ENCODE results near the gene SYNGAP1. TPM values are rescaled to one million over a fixed set of nuclear protein-coding genes. Genes with fewer than 3 reads are reported as not detected.

SYNGAP1 gene
- total RNA-seq, 1 donor from 2014 or later: 36.1 TPM

DNA sequence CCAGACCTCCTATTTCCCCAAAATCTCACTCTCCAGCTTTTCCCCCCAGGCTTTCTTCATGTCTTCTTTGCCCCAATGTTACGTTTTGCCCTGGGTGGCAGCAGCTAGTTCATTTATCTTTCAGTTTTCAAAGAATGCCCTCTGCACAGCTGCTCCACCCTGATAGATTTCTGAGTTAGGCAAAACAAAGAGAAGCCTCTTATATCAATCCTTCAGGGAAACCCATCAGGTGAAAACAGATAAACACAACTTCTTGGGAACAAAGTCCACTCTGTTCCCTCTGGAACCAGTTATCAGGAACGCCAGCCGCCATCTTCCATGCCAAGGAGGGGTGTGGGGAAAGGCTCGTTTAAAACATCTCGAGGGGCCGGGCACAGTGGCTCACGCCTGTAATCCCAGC lies 68.5 kb downstream of the SYNGAP1 start:
- Histone ChIP-seq H3K9ac (ENCODE audit: low read length) (no peak overlapping the region), H3K27me3 (ENCODE audit: insufficient read depth, low read length) (peaks cover 3% of the 10 kb centered on the region), H3K4me3 (ENCODE audit: insufficient read depth, low read depth, low read length) (no peak overlapping the region), H3K4me1 (ENCODE audit: insufficient read depth, low read length) (no peaks in the 10 kb centered on the region), H3K9me3 (ENCODE audit: insufficient read depth, low read depth, low read length) (no peaks in the 10 kb centered on the region), H2AFZ (ENCODE audit: low read depth, low read length) (no peak overlapping the region), H4K20me1 (ENCODE audit: insufficient read depth, low read length) (no peaks in the 10 kb centered on the region), H3K79me2 (ENCODE audit: insufficient read depth, low read length) (no peaks in the 10 kb centered on the region), H3K4me2 (ENCODE audit: low read length) (no peak overlapping the region), H3K27ac (ENCODE audit: low read depth, low read length) (no peak overlapping the region), H3K36me3 (ENCODE audit: insufficient read depth, low read length) (no peaks in the 10 kb centered on the region)
- H3K27me3 Mint-ChIP-seq (ENCODE audit: low read depth, unreplicated experiment): peaks cover 4% of the 10 kb centered on the region
- no peak for DNase-seq (ENCODE audit: low read depth)
- H3K27ac Mint-ChIP-seq (ENCODE audit: unreplicated experiment): no peak overlapping the region
- no peaks in the 10 kb centered on the region for H3K9me3 Mint-ChIP-seq (ENCODE audit: unreplicated experiment)
- no peak overlapping the region for H3K4me3 Mint-ChIP-seq (ENCODE audit: unreplicated experiment)
- H3K36me3 Mint-ChIP-seq (ENCODE audit: low read depth, unreplicated experiment): peaks cover 1% of the 10 kb centered on the region
- TF ChIP-seq, protein P1, sequence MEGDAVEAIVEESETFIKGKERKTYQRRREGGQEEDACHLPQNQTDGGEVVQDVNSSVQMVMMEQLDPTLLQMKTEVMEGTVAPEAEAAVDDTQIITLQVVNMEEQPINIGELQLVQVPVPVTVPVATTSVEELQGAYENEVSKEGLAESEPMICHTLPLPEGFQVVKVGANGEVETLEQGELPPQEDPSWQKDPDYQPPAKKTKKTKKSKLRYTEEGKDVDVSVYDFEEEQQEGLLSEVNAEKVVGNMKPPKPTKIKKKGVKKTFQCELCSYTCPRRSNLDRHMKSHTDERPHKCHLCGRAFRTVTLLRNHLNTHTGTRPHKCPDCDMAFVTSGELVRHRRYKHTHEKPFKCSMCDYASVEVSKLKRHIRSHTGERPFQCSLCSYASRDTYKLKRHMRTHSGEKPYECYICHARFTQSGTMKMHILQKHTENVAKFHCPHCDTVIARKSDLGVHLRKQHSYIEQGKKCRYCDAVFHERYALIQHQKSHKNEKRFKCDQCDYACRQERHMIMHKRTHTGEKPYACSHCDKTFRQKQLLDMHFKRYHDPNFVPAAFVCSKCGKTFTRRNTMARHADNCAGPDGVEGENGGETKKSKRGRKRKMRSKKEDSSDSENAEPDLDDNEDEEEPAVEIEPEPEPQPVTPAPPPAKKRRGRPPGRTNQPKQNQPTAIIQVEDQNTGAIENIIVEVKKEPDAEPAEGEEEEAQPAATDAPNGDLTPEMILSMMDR (IDR thresholded peaks at IDR 0.05; ENCODE audit: insufficient read depth, low read depth, low read length): no peak
- TF ChIP-seq EZH2 (IDR thresholded peaks at IDR 0.05; ENCODE audit: insufficient read depth, low read length): no peak
- no peak for FAIRE-seq
- no peaks in the 10 kb centered on the region for H3K4me1 Mint-ChIP-seq (ENCODE audit: low read depth, unreplicated experiment)

DNA sequence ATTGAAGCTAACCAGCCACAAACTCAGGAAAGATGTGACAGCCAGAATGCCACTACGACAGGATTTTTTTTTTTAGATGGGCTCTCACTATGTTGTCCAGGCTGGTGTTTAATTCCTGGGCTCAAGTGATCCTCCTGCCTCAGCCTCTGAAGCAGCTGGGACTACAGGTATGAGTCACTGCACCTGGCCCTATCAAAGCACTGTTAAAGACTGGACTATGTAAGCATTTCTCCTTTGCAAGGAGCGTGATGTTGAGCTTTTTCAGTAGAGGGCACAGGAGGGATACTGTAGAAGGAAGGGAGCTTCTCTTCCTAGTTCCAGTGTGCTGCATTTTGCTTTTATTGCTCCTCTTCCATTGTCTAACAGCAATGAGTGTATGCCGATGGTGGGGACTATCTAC lies 70.3 kb downstream of the SYNGAP1 start:
- Mint-ChIP-seq H3K4me1 (ENCODE audit: low read depth, unreplicated experiment) (no peaks in the 10 kb centered on the region), H3K27ac (ENCODE audit: unreplicated experiment) (no peak overlapping the region), H3K4me3 (ENCODE audit: unreplicated experiment) (no peak overlapping the region), H3K36me3 (ENCODE audit: low read depth, unreplicated experiment) (peaks cover 1% of the 10 kb centered on the region), H3K9me3 (ENCODE audit: unreplicated experiment) (no peaks in the 10 kb centered on the region), H3K27me3 (ENCODE audit: low read depth, unreplicated experiment) (peaks cover 4% of the 10 kb centered on the region)
- no peak overlapping the region for H3K4me2 ChIP-seq (ENCODE audit: low read length)
- no peaks in the 10 kb centered on the region for H3K79me2 ChIP-seq (ENCODE audit: insufficient read depth, low read length)
- no peaks in the 10 kb centered on the region for H4K20me1 ChIP-seq (ENCODE audit: insufficient read depth, low read length)
- H3K9me3 ChIP-seq (ENCODE audit: insufficient read depth, low read depth, low read length): no peaks in the 10 kb centered on the region
- no peak overlapping the region for H2AFZ ChIP-seq (ENCODE audit: low read depth, low read length)
- no peaks in the 10 kb centered on the region for H3K36me3 ChIP-seq (ENCODE audit: insufficient read depth, low read length)
- no peak overlapping the region for H3K27ac ChIP-seq (ENCODE audit: low read depth, low read length)
- DNase-seq (ENCODE audit: low read depth): no peak
- peaks cover 3% of the 10 kb centered on the region for H3K27me3 ChIP-seq (ENCODE audit: insufficient read depth, low read length)
- no peaks in the 10 kb centered on the region for H3K4me1 ChIP-seq (ENCODE audit: insufficient read depth, low read length)
- no peak overlapping the region for H3K4me3 ChIP-seq (ENCODE audit: insufficient read depth, low read depth, low read length)
- no peak overlapping the region for H3K9ac ChIP-seq (ENCODE audit: low read length)
- FAIRE-seq: no peak
- TF ChIP-seq, protein P1 (IDR thresholded peaks at IDR 0.05; ENCODE audit: insufficient read depth, low read depth, low read length): no peak
- no peak for TF ChIP-seq EZH2 (IDR thresholded peaks at IDR 0.05; ENCODE audit: insufficient read depth, low read length)

DNA sequence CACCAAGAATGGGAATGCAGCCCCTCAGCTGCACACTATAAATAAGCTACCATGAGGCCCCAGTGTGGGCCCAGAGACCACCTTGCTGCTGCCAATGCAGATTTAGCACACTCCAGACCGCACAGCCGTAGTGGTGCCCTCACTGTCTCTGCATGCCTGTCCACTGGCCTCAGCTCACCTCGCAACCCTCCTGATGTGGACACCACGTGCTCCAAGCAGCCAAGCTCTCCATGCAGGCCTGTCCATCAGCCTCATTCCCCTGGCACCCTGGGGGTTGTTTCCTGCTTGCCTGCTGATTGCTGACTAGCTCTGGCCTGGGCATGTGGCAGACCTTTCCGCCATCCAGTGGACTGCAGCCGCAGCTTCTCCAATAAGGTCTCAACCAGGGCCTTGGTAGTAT lies 70.8 kb downstream of the SYNGAP1 start:
- FAIRE-seq: no peak

More for the DNA sequence above, 70.8 kb downstream of the SYNGAP1 start:
- Histone ChIP-seq H3K4me1 (ENCODE audit: insufficient read depth, low read length) (no peaks in the 10 kb centered on the region), H3K4me3 (ENCODE audit: insufficient read depth, low read depth, low read length) (no peak overlapping the region), H3K79me2 (ENCODE audit: insufficient read depth, low read length) (no peaks in the 10 kb centered on the region), H3K27ac (ENCODE audit: low read depth, low read length) (no peak overlapping the region), H3K9me3 (ENCODE audit: insufficient read depth, low read depth, low read length) (no peaks in the 10 kb centered on the region), H4K20me1 (ENCODE audit: insufficient read depth, low read length) (no peaks in the 10 kb centered on the region), H3K27me3 (ENCODE audit: insufficient read depth, low read length) (peaks cover 3% of the 10 kb centered on the region), H2AFZ (ENCODE audit: low read depth, low read length) (no peak overlapping the region), H3K4me2 (ENCODE audit: low read length) (no peak overlapping the region), H3K9ac (ENCODE audit: low read length) (no peak overlapping the region), H3K36me3 (ENCODE audit: insufficient read depth, low read length) (no peaks in the 10 kb centered on the region)
- DNase-seq (ENCODE audit: low read depth): no peak
- Mint-ChIP-seq H3K36me3 (ENCODE audit: low read depth, unreplicated experiment) (peaks cover 1% of the 10 kb centered on the region), H3K4me3 (ENCODE audit: unreplicated experiment) (no peak overlapping the region), H3K9me3 (ENCODE audit: unreplicated experiment) (no peaks in the 10 kb centered on the region), H3K4me1 (ENCODE audit: low read depth, unreplicated experiment) (no peaks in the 10 kb centered on the region), H3K27ac (ENCODE audit: unreplicated experiment) (no peak overlapping the region), H3K27me3 (ENCODE audit: low read depth, unreplicated experiment) (peaks cover 4% of the 10 kb centered on the region)
- no peak for TF ChIP-seq EZH2 (IDR thresholded peaks at IDR 0.05; ENCODE audit: insufficient read depth, low read length)
- TF ChIP-seq, protein P1 (IDR thresholded peaks at IDR 0.05; ENCODE audit: insufficient read depth, low read depth, low read length): no peak
